GM12878 (cell line): ENCODE measurements around the gene TPBGL.

Experiments used
- CEBPB ChIP-seq, 2 experiments: fragments of 150-350 bp in 1 of 2; IDR thresholded peaks; 2 replicates each; pipeline ENCODE4 v1.6.1; 2012 to 2014; ENCODE audit warnings: low read depth in 2 of 2, low read length in 2 of 2, borderline replicate concordance in 1 of 2, inconsistent platforms in 1 of 2
- GABPA ChIP-seq: IDR thresholded peaks from 2 replicates; pipeline ENCODE4 v1.6.1; 2014; ENCODE audit warnings: antibody characterized with exemption, low read depth, mild to moderate bottlenecking, inconsistent platforms
- MXI1 ChIP-seq: fragments of 150-350 bp; IDR thresholded peaks from 2 replicates; pipeline ENCODE4 v1.6.1; 2011; ENCODE audit warnings: low read depth, mild to moderate bottlenecking, inconsistent platforms, low read length, improper control_type of control experiment
- POLR2A ChIP-seq: IDR thresholded peaks from 2 replicates; pipeline ENCODE4 v1.6.1; 2011; ENCODE audit warnings: low read depth, mild to moderate bottlenecking, low read length
- SREBF2 ChIP-seq: IDR thresholded peaks from 2 replicates; pipeline ENCODE4 v1.6.1; 2012; ENCODE audit warnings: mild to moderate bottlenecking, low read length
- SUPT20H ChIP-seq: IDR thresholded peaks from 2 replicates; pipeline ENCODE4 v1.6.1; 2011; ENCODE audit warnings: low read depth, mild to moderate bottlenecking, low read length, moderate library complexity, borderline replicate concordance; ENCODE audit not compliant: control insufficient read depth
- YY1 ChIP-seq: IDR thresholded peaks from 2 replicates; pipeline ENCODE4 v1.6.1; 2011; ENCODE audit warnings: low read depth, mild to moderate bottlenecking, low read length
- TF ChIP-seq, protein P1 (sequence below): IDR thresholded peaks from 2 replicates; pipeline ENCODE4 v1.6.1; 2011; ENCODE audit warnings: low read depth, low read length, improper control_type of control experiment, borderline replicate concordance
- TF ChIP-seq, protein P2 (sequence below), 3 experiments: IDR thresholded peaks in 2 of 3; conservative IDR thresholded peaks in 1 of 3; 2 replicates each; pipeline ENCODE4 v1.5.1; 2011; ENCODE audit warnings: low read depth in 3 of 3, low read length in 3 of 3, mild to moderate bottlenecking in 3 of 3, control low read depth in 2 of 3, moderate library complexity in 2 of 3, inconsistent platforms in 1 of 3, mixed read lengths in 1 of 3; ENCODE audit not compliant: control insufficient read depth in 2 of 3, insufficient read depth in 1 of 3; ENCODE audit errors: extremely low read depth in 1 of 3

DNA sequence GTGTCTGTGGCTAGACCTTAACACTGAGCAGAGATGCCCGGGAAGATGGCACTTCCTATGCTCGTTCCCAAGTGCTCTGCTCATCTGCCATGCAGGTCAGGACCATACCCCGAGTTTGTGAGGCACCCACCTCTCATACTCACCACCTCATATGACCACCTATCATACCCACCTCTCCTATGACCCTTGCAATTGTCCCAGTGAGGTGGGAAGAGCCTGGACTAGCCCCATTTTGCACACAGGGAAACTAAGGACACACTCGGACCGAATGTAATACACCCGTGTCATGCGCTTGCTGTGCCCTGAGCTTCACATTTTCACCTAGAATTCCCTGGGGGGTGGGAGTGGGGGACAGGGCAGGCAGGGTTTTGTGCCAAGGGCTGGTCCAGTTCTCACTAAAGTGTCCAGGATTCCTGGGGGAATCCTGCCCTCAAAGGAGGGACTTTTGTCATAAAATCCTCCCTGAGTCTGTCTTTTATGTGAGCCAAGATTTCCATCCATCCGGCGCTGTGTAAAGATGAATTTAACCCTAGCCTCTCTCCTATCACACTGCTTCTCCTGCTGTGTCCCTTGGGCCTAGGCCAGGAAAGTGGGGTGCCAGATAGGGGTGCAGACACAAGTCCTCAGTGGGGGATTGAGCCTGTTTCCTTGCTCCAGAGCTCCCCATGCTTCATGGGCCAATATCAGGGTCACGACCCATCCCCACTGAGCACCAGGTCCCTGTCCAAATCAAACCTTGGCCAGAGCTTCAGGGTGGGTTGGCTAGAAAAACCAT is 20.0 kb downstream of the TPBGL start:
- TF ChIP-seq, protein P1, sequence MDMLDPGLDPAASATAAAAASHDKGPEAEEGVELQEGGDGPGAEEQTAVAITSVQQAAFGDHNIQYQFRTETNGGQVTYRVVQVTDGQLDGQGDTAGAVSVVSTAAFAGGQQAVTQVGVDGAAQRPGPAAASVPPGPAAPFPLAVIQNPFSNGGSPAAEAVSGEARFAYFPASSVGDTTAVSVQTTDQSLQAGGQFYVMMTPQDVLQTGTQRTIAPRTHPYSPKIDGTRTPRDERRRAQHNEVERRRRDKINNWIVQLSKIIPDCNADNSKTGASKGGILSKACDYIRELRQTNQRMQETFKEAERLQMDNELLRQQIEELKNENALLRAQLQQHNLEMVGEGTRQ: no peak
- TF ChIP-seq, protein P2, sequence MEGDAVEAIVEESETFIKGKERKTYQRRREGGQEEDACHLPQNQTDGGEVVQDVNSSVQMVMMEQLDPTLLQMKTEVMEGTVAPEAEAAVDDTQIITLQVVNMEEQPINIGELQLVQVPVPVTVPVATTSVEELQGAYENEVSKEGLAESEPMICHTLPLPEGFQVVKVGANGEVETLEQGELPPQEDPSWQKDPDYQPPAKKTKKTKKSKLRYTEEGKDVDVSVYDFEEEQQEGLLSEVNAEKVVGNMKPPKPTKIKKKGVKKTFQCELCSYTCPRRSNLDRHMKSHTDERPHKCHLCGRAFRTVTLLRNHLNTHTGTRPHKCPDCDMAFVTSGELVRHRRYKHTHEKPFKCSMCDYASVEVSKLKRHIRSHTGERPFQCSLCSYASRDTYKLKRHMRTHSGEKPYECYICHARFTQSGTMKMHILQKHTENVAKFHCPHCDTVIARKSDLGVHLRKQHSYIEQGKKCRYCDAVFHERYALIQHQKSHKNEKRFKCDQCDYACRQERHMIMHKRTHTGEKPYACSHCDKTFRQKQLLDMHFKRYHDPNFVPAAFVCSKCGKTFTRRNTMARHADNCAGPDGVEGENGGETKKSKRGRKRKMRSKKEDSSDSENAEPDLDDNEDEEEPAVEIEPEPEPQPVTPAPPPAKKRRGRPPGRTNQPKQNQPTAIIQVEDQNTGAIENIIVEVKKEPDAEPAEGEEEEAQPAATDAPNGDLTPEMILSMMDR (IDR thresholded peaks at IDR 0.05 in 2 of 3, conservative IDR thresholded peaks at IDR 0.05 in 1 of 3; ENCODE audit: control insufficient read depth in 2 of 3, extremely low read depth in 1 of 3, insufficient read depth in 1 of 3, low read depth in 3 of 3, low read length in 3 of 3): no peak
- no peak for TF ChIP-seq POLR2A
- no peak for TF ChIP-seq YY1
- TF ChIP-seq SUPT20H: no peak
- TF ChIP-seq GABPA: no peak
- no peak for TF ChIP-seq SREBF2
- no peak for TF ChIP-seq CEBPB (IDR thresholded peaks at IDR 0.05; ENCODE audit: borderline replicate concordance in 1 of 2, low read depth in 2 of 2, low read length in 2 of 2)
- no peak for TF ChIP-seq MXI1
